ENCODE results near the gene ATP5MK.

GRCh38 chr10:103440416-103440815 is 44.1 kb upstream of the ATP5MK start:
- TF ChIP-seq, protein P1, sequence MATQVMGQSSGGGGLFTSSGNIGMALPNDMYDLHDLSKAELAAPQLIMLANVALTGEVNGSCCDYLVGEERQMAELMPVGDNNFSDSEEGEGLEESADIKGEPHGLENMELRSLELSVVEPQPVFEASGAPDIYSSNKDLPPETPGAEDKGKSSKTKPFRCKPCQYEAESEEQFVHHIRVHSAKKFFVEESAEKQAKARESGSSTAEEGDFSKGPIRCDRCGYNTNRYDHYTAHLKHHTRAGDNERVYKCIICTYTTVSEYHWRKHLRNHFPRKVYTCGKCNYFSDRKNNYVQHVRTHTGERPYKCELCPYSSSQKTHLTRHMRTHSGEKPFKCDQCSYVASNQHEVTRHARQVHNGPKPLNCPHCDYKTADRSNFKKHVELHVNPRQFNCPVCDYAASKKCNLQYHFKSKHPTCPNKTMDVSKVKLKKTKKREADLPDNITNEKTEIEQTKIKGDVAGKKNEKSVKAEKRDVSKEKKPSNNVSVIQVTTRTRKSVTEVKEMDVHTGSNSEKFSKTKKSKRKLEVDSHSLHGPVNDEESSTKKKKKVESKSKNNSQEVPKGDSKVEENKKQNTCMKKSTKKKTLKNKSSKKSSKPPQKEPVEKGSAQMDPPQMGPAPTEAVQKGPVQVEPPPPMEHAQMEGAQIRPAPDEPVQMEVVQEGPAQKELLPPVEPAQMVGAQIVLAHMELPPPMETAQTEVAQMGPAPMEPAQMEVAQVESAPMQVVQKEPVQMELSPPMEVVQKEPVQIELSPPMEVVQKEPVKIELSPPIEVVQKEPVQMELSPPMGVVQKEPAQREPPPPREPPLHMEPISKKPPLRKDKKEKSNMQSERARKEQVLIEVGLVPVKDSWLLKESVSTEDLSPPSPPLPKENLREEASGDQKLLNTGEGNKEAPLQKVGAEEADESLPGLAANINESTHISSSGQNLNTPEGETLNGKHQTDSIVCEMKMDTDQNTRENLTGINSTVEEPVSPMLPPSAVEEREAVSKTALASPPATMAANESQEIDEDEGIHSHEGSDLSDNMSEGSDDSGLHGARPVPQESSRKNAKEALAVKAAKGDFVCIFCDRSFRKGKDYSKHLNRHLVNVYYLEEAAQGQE (IDR thresholded peaks at IDR 0.05; ENCODE audit: insufficient read depth in 1 of 2, low read depth in 2 of 2, low read length in 1 of 2), result no peak
- no peak for TF ChIP-seq CTCF (IDR thresholded peaks at IDR 0.05)

Data from Panc1 (cell line).